Measurements from ENCODE around the gene RHOG.

RHOG gene

DNA sequence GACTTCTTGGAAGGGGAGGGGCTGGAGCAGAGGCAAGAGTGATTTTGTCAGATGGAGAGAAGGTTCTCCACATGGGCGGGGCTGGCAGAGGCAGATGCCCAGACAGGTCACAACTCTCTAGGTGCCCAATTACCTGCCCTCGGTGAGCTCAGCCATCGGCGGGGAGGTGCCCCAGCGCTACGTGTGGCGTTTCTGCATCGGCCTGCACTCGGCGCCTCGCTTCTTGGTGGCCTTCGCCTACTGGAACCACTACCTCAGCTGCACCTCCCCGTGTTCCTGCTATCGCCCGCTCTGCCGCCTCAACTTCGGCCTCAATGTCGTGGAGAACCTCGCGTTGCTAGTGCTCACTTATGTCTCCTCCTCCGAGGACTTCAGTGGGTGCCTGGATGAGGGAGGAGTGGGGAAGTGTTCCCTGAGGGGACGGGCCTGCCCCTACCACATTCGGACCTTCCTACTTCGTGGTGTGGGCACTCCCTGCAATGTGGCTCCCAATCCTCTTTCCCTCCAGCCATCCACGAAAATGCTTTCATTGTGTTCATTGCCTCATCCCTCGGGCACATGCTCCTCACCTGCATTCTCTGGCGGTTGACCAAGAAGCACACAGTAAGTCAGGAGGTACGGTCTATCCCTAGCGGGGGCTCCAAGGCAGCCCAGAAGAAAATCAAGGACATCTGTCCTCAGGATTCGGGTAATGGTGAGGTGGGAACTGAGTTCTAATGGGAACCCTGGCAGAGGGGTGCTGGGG is 16.8 kb downstream of the RHOG start:
- H3K36me3 ChIP-seq (replicated peaks; ENCODE audit: insufficient read depth, low read length) = no peaks in the 10 kb centered on the region
- H3K27ac ChIP-seq (ENCODE audit: low read length) = no peak overlapping the region
- H3K9me3 ChIP-seq (replicated peaks; ENCODE audit: insufficient read depth, low read length) = no peaks in the 10 kb centered on the region
- H3K9me2 ChIP-seq (replicated peaks; ENCODE audit: insufficient read depth, low read length) = no peaks in the 10 kb centered on the region
- H4K20me1 ChIP-seq (ENCODE audit: insufficient read depth, low read length) = no peaks in the 10 kb centered on the region
- no peak for DNase-seq
- H3K79me2 ChIP-seq (ENCODE audit: low read length) = peaks cover 5% of the 10 kb centered on the region; the same call in 1 of the 2 replicates
- H3F3A ChIP-seq (ENCODE audit: insufficient read depth, low read length) = no peaks in the 10 kb centered on the region
- no peak overlapping the region for H2AFZ ChIP-seq (ENCODE audit: low read length)
- no peaks in the 10 kb centered on the region for H3K4me1 ChIP-seq (ENCODE audit: low read length)
- H3K4me2 ChIP-seq (ENCODE audit: low read depth, low read length) = no peak overlapping the region
- no peak for TF ChIP-seq EZH2phosphoT487 (IDR thresholded peaks at IDR 0.05; ENCODE audit: low read length)
- no peak for TF ChIP-seq EZH2 (optimal IDR thresholded peaks at IDR 0.05; ENCODE audit: low read depth, low read length)
- TF ChIP-seq, protein P1, sequence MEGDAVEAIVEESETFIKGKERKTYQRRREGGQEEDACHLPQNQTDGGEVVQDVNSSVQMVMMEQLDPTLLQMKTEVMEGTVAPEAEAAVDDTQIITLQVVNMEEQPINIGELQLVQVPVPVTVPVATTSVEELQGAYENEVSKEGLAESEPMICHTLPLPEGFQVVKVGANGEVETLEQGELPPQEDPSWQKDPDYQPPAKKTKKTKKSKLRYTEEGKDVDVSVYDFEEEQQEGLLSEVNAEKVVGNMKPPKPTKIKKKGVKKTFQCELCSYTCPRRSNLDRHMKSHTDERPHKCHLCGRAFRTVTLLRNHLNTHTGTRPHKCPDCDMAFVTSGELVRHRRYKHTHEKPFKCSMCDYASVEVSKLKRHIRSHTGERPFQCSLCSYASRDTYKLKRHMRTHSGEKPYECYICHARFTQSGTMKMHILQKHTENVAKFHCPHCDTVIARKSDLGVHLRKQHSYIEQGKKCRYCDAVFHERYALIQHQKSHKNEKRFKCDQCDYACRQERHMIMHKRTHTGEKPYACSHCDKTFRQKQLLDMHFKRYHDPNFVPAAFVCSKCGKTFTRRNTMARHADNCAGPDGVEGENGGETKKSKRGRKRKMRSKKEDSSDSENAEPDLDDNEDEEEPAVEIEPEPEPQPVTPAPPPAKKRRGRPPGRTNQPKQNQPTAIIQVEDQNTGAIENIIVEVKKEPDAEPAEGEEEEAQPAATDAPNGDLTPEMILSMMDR (IDR thresholded peaks at IDR 0.05; ENCODE audit: low read length) = no peak
- no peak overlapping the region for H3K4me3 ChIP-seq (ENCODE audit: low read length)
- H3K27me3 ChIP-seq (replicated peaks; ENCODE audit: insufficient read depth, low read length) = no peaks in the 10 kb centered on the region
- no peak overlapping the region for H3K9ac ChIP-seq (ENCODE audit: low read length)

DNA sequence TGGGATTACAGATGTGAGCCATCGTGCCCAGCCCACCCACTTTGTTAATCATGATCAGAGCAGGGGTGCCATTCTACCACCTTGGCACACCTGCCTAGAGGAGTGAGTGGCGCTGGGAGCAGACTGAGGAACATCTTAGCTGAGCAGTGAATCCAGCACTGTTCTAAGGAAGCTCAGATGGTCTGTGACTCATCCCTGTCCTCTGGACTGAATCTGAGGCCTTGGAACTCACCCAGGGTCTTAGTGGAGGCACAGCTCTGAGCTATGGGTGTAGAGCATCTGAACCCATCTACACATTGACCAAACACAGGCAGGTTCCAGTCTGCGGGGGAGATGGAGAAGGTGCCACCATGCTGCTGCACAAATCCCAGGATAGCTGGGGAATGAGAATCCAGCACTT is 17.5 kb downstream of the RHOG start:
- Histone ChIP-seq H3K27ac (ENCODE audit: low read length) (no peak overlapping the region), H3K9ac (ENCODE audit: low read length) (no peak overlapping the region), H3K4me1 (ENCODE audit: low read length) (no peaks in the 10 kb centered on the region), H4K20me1 (ENCODE audit: insufficient read depth, low read length) (no peaks in the 10 kb centered on the region), H3F3A (ENCODE audit: insufficient read depth, low read length) (no peaks in the 10 kb centered on the region), H3K27me3 (replicated peaks; ENCODE audit: insufficient read depth, low read length) (no peaks in the 10 kb centered on the region), H3K4me2 (ENCODE audit: low read depth, low read length) (no peak overlapping the region), H3K79me2 (ENCODE audit: low read length) (peaks cover 5% of the 10 kb centered on the region; the same call in 1 of the 2 replicates), H3K9me2 (replicated peaks; ENCODE audit: insufficient read depth, low read length) (no peaks in the 10 kb centered on the region), H3K36me3 (replicated peaks; ENCODE audit: insufficient read depth, low read length) (no peaks in the 10 kb centered on the region), H3K4me3 (ENCODE audit: low read length) (no peak overlapping the region), H3K9me3 (replicated peaks; ENCODE audit: insufficient read depth, low read length) (no peaks in the 10 kb centered on the region), H2AFZ (ENCODE audit: low read length) (no peak overlapping the region)
- no peak for TF ChIP-seq EZH2phosphoT487 (IDR thresholded peaks at IDR 0.05; ENCODE audit: low read length)
- TF ChIP-seq, protein P1 (IDR thresholded peaks at IDR 0.05; ENCODE audit: low read length) = no peak
- TF ChIP-seq EZH2 (optimal IDR thresholded peaks at IDR 0.05; ENCODE audit: low read depth, low read length) = no peak
- DNase-seq = no peak

GRCh38 chr11:3822312-3822711 is 18.4 kb downstream of the RHOG start:
- Histone ChIP-seq H3K4me3 (ENCODE audit: low read length) (no peak overlapping the region), H2AFZ (ENCODE audit: low read length) (no peak overlapping the region), H4K20me1 (ENCODE audit: insufficient read depth, low read length) (no peaks in the 10 kb centered on the region), H3K9ac (ENCODE audit: low read length) (no peak overlapping the region), H3K27me3 (replicated peaks; ENCODE audit: insufficient read depth, low read length) (no peaks in the 10 kb centered on the region), H3K9me2 (replicated peaks; ENCODE audit: insufficient read depth, low read length) (no peaks in the 10 kb centered on the region), H3K4me1 (ENCODE audit: low read length) (no peaks in the 10 kb centered on the region), H3K9me3 (replicated peaks; ENCODE audit: insufficient read depth, low read length) (no peaks in the 10 kb centered on the region), H3F3A (ENCODE audit: insufficient read depth, low read length) (no peaks in the 10 kb centered on the region), H3K27ac (ENCODE audit: low read length) (no peak overlapping the region), H3K79me2 (ENCODE audit: low read length) (no peaks in the 10 kb centered on the region), H3K4me2 (ENCODE audit: low read depth, low read length) (no peak overlapping the region), H3K36me3 (replicated peaks; ENCODE audit: insufficient read depth, low read length) (no peaks in the 10 kb centered on the region)
- no peak for DNase-seq
- TF ChIP-seq EZH2 (optimal IDR thresholded peaks at IDR 0.05; ENCODE audit: low read depth, low read length) (no peak), EZH2phosphoT487 (IDR thresholded peaks at IDR 0.05; ENCODE audit: low read length) (no peak)
- TF ChIP-seq, protein P1 (IDR thresholded peaks at IDR 0.05; ENCODE audit: low read length) = no peak

Measured in MM.1S (cell line).